GM18867 (cell line): ENCODE data around the gene MYO15B.
"Not testable (repeated sequence)": the region's sequence is repeated elsewhere in the genome, so short reads cannot be mapped to it uniquely, and the experiment has no call there.

ENCODE experiments used
- ATAC-seq: cut with Tn5 transposase; IDR thresholded peaks from one replicate; pipeline ENCODE4 v1.9.1; 2021; ENCODE audit warnings: mild to moderate bottlenecking, moderate library complexity; ENCODE audit not compliant: unreplicated experiment

The MYO15B gene

DNA sequence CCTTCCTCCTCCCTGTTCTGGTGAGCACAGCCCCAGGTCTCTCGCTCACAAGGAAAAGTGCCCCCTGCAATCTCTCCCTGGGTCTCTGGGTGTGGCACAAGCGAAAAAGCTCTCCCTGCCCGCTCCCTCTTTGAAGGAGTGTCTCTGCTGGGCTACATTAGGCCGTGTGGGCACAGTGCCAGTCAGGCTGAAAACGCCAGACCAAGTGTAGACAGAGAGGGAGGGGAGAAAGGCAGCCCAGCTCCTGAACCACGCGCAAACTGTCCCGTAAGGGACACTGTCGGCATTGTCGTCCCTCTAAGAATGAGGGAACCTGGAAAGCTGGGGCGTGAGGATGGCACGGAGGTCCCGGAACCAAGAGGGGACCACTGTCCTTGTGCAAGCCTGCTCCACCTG lies 49.5 kb downstream of the MYO15B start:
- no peak for ATAC-seq

DNA sequence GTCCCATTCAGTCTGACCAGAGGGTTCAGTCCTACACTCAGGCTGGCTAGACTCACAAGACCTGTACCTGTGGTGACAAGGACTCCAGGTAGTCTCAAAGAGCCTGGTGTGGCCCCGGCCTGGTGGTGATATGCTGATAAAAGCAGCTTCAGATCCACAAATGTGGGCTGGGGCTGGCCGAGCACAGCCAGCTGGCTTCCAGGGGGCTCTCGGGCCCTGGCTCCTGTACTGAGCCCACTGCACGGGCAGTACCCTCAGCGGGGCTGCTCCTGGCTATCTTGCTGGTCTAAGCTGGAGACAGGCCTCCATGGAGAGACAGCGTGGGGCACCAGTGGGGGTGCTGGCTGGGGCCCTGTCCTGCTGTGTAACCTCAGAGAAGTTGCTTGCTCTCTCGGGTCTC lies 50.0 kb downstream of the MYO15B start:
- ATAC-seq, result no peak

DNA sequence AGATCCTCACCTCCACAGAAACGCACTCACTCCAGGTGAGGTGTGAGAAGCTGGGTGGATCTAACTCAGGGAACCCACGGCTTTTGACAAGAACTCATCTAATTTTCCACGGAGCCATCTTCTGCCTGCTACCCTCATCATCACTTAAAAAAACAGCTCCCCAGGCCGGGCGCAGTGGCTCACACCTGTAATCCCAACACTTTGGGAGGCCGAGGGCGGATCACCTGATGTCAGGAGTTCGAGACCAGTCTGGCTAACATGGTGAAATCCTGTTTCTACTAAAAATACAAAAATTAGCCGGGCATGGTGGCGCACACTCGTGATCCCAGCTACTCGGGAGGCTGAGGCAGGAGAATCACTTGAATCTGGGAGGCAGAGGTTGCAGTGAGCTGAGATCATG lies 50.4 kb downstream of the MYO15B start:
- ATAC-seq, result not testable (repeated sequence)

DNA sequence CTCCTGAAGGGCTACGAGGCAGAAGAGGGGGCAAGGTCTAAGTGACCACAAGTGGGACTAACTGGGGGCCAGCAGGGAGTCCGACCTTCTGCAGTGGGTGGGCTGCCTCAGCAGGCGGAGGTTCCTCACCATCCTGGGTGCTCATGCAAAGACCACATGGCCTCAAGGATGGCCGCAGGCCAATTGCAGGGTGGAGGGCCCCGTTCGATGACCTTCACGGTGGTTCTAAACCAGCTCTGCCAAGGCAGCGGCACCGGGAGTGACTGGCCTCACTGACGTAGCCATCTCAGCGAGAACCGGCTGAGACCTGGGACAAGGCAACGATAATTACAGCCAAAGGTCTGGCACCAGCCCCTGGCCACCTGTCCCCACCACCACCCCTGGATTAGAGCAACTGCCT lies 51.3 kb downstream of the MYO15B start:
- no peak for ATAC-seq

DNA sequence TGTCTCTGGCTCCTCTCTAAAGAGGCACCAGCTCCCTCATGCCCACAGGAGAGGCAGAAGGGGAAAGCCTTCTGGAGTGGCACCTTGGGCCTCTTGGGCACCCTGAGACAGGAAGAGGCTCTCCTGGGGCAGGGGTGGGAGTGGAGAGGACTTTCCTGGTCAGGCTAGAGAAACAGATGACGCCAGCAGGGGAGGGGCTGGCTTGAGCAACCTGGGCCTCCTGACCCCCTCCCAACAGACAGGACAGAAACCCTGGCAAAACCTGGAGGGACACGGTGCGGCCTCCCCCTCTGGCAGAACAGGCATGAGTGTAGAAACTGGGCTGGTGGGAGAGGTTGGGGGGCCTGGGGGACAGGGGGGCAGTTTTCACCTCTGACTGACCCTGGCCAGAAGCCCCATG lies 51.7 kb downstream of the MYO15B start:
- no peak for ATAC-seq

DNA sequence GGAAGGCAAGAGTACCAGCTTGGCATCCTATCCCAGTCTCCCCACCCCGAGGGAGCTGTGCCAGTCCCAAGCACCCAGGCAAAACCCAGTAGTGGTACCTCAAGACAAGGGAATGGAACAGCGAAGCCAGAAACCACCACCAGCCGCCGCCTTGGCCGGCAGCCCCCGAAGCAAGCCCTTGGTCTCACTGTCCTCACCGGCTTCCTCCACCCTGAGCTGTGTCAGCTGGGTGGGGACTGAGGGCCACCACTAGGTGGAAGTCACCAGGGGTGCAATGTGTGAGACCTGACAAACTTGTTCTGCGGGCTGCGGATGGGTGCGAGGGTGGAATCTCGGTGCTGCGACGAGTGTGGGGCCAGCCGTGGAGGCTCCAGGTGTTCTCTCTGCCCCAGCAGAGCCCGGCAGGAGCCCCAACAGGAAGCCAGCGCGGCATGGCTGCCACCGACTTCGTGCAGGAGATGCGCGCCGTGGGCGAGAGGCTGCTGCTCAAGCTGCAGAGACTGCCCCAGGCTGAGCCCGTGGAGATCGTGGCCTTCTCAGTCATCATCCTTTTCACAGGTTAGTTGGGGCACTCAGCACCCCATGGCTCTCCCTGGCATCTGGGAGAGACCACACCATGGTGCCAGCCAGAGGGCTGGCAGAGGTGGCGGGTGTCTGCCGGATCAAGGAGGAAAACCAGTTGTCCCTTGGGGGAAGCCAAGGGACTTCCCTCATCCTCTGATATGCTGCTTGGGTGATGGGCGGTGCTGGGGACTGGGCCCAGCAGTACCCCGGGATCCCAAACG lies 52.4 kb downstream of the MYO15B start:
- ATAC-seq, result no peak

DNA sequence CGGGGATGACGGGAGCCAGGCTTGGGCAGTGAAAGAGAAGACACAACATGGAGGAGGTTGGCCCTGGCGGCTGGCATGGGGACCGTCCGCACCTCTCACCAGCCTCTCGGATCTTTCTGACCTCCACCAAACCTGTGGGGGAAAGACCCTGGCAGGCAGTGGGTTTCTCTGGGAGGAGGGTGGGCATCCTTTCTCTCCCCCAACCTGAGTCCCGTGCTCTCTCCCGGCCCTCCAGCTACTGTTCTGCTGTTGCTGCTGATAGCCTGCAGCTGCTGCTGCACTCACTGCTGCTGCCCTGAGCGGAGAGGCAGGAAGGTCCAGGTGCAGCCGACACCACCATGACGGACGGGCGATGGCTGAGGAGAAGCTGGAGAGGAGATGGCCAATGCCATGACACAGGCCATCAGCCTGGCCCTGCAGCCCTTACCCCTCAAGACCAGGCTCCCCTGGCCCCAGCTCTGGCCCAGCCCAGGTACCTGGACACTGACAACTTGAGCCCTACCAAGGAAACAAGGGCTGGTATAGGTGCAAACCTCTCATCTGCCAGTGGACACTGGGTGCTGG lies 53.0 kb downstream of the MYO15B start:
- ATAC-seq, result no peak

DNA sequence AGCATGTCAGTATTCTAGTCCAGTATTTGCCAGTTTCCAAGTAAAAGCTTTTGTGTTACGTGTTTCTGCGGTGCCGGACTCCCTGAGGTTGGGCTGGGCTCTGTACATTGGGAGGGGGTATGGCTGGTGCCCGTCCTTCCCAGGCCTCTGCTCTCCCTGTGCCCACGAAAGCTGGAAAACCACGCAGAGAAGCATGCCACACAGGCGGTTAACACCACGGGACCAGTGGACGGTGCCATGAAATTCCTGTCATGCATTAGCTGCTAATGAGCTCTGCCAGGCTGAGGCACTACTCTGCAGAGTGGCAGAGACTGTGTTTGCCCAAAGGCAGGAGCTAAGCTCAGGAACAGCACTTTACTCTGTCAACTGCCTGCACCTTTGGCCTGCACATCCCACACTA lies 53.7 kb downstream of the MYO15B start:
- ATAC-seq, result no peak

DNA sequence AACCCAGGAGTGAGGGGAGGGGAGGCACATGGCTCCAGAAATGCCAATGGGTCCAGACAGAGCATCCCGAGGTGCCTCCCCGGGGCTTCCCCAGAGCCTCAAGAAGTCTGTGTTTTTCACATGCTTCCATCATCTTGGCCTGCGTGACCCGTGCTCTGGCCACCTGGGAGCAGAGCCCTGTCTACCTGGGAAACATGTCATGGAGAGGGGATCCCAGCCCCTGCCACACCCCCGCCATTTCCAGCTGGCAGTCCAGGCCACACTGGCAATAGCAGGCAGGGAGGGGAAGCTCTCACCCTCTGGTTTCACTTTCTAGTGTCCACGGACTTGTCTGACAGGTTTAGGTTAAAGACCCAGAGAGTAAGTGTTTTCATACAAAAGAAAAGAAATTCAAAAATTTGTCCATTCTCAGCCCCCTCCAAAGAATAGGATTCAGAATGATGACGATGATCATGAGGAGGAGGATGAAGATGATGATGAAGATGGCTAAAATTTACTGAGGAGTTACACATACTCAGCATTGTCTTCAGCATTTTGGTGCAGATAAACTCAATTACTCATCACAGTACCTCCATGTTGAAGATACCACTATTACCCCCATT lies 54.7 kb downstream of the MYO15B start:
- no peak for ATAC-seq

DNA sequence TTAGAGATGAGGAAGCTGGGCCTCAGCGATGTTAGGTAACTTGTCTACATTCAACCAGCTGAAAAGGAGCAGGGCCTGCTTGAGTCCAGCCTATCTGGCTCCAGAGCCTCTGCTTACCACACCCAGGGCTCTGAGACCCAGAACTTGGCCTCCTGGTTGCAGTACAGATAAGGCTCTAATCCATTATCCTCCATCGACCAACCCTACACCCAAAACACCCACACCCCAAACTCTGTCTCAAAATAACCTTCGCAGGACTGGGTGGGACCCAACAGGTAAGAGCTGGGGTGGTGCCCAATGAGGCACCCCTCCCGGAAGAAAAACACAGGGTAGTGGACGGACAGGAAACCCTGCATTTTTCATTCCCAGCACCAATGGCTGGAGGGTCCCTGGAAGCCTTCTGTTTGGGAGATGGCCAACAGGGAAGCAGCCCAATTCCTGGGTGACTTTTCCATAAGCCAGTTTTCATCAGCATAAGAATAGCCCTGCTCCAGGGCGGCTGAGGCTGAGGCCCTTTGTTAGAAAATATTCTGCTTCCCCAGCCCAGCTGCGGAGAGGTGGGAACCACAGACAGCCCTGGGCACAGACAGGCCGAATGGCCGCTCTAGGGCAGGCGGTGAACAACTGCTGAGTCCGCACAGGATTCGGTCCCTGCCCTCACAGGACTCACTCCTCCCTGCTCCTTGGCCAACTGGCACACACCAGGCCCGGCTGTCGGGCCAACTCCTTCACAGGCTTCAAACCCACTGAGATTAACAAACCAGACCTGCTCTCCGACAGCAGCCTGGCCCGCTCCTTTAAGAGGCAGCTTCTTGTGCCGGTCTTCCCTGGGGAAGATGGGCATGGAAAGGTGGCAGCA lies 55.4 kb downstream of the MYO15B start:
- no peak for ATAC-seq

DNA sequence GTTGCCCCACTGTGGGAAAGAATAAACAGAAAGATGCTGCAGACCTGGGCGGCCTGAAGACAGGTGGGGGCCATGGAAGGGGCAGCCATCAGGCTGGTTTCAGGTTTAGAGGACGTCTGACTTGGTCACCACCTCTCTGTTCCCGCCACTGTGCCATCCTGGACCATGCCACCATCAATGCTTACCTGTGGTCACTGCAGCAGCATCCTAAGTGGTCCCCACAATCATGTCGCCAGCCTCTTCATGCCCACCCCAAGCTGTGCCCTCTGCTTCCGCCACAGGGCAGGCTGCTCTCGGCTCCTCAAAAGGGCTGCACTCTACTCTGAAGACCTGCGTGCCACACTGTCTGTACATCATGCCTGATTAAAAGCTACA lies 56.0 kb downstream of the MYO15B start:
- no peak for ATAC-seq

DNA sequence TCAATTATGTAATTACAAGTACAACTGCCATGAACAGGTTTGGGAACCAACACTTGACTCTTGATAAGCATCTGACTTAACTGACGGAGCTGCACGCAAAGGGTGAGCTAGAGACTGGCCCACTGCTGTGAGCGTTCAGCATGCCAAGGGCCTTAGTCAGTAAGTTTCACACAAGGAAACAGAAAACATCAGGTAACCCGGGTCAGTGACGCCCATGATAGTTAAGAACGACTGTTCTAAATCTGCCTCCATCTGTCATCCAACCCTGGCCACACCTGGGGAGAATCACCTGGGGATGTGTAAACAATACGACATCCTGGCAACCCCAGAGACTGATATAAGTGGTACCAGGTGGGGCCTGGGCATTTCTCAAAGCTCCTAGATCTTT lies 57.9 kb downstream of the MYO15B start:
- ATAC-seq, result no peak

DNA sequence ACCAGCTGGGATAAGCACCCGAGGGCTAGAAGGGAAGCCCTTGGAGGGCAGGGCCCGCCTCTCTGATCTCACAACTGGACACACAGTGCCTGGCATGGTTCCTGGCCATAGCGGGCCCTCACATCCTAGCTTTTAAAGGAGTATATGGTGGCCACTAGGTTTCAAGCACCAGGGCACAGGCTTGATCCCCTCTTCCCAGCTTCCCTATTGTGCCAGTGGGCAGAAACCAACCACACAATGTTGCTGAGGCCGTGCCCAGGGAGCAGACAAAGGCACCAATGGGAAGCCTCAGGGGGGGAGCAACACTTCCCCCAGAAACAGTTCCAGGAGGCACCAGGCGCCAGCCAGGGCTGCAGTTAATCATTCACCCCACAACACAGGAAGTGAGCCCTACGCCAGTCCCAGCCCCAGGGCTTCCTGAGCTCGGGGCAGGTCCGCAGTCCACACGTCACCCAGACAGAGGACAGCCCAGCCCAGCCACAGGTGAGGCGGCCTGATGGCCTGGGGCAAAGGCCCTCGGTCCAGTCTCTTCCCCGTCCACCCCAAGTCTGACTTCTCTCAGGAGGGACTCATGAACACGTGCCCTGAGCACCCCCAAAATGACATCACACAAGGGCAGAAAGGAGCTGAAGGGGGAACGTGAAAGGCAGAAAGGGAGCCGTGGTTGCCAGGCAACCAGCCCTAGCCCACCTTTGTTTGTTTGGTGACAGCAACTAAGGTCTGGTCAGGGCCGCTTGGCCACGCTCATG lies 58.5 kb downstream of the MYO15B start:
- ATAC-seq, result no peak

DNA sequence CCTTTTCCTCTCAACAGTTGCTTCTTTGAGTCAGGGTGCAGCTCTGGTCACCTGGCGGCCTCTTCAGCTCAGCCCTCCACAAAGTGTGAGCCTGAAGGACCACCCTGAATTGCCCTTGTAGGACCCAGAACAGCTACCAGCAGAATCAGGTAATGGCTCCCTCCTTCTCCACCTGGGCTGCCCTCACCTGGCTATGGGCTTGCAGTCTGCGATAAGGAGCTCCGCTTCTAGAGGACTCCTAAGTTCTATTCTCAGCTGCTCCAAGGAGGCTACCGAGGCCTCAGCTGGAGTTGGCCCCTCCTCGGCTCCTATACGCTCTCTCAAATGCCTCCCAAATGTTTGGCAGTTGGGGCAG lies 59.0 kb downstream of the MYO15B start:
- ATAC-seq, result no peak

DNA sequence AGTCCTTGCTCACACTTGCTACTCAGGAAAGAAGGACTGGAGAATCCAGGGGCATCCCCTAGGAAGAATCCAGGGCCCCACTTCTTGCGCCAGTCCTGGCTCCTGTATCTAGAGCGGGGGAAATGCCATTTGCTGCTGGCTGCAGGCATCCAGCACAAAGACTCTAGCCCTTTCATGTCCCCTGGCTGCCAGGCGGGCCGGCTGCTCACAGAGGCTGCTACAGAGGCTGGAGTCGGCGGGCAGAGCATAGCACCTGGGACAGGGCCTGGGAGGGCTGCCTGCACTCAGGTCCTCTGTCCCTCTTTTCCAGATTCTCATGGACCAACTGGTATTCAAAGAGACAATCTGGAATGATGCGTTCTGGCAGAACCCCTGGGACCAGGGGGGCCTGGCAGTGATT lies 59.5 kb downstream of the MYO15B start:
- no peak for ATAC-seq

DNA sequence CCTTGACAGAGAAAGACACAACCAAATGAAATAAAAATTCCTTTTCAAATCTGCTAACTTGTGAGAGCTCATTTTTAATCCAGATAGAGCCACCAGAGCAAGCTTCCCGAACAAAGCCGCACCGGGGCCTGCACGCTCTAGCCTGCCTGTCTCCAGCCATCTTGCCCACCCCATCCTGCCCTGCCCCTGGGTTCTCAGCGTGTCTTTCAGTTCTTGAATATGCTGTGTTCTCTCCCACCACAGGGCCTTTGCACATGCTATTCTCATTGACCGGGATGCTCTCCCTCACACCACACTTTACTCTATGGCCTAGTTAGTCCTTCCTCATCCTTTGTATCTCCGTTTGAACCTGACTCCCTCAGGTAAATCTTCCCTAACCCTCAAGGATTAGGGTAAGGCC lies 60.3 kb downstream of the MYO15B start:
- ATAC-seq, result no peak

DNA sequence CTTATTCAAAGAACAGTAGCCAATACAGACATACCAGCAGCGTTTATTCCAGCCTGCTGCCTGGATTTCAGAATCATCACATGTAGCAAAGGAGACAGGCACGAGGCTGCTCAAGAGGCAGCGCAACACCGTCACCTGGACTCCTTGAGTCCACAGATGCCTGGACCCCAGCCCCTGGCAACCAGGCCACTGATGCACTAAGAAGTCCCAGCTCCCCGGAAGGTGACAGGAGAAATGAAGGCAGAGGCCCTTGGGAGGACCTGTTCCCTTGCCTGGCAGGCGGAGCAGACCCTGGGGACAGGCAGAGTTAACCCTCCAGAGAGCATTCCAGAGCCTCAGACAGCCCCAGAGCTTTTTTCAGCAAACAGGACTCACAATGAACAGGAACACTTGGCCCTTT lies 62.1 kb downstream of the MYO15B start:
- no peak for ATAC-seq

DNA sequence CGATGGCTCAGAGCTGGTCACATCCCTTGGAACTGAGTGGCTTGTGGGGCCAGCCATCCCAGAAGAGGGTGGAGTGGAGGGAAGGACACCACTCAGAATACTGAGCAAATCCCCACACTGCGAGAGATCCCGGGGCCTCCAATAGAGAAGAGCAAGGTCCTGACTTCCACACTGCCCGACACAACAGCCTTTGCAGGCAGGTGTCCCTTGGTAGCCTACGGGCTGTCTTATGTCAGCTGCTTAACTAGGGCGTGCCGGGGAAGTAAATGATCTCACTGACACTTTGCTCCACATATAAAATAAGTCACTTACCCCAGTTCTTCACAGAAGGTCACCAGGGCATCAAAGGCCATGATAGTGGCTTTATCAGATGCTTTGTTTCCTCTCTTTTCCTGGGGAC lies 63.3 kb downstream of the MYO15B start:
- no peak for ATAC-seq

DNA sequence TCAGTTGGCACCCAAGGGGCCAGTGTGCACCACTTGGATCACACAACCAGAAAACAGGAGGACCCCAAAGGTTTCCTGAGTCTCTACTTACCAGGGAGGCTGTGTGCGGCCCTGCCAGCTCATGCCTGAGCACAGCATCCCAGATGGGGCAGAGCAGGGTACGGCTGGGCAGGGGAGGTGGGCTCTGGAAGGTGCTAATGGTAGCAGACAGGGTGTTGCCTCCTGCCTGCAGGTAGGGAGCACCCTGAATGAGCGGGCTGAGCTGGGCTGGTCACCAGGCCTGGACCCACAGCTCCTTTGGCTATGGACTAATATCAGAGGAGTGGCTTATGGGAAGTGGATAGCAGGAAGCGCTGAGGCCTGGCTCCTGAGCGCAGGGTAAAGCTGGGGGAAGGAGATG lies 64.7 kb downstream of the MYO15B start:
- ATAC-seq, result no peak

DNA sequence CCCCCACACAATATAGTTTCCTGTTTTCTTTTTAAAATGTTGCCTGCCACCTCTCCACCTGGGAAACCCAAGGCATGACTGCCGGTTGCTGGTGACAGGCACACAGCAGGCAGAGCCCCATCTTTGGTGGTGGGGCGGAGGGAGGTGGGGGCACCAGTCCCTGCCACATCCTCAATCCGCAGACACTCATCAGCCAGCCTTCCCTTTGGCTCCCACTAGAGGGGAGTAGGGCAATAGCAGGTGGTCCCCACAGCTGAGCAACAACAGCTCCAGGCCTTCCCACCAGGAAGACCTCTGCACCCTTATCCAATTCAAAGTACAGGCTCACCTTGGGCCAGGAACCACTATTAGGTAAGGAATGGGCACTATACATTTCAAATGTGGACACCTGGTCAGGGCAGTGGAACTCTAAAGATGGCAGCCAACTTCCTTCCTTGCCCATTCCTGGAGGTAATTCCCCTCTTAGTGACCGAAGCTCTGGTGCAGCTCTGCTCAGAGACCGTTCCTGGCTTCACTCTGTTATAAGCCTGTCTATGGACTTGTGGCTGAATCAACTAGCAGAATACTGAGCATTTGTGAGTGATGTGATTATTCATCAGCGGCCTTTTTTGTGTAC lies 65.4 kb downstream of the MYO15B start:
- ATAC-seq, result no peak

DNA sequence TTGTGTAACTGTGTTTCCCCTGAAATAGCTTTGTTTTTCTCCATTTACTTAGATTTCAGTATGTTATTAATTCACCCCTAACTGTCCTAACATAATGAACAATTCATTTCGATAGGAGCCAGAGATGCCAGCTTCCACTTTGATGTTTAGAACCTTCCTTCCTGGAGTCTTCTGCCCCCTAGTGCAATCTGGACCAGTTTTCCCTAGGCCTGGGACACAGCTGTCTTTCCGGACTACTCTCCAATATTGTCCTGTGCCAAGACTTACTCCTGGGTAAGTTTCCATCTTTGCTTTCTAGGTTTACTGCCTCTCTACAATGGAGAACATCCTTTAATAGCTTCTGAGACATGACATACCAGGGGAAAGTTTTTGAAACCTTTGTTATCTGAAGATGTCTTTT lies 66.6 kb downstream of the MYO15B start:
- ATAC-seq, result no peak
